ENCODE results near the gene SLC26A11. TPM values are rescaled to one million over a fixed set of nuclear protein-coding genes. Genes with fewer than 3 reads are reported as not detected.
A peak's percentile ranks its signal among the peaks of the same experiment; 100 is the strongest.

Gene SLC26A11
- total and polyA plus RNA-seq, 2 of the 13 experiments (the other 11 are each of a cell fraction or from before 2014, with no cell fraction given): 8.7 to 13.2 TPM

- TF ChIP-seq ZNF530 (CRISPR knock-in tag; IDR thresholded peaks at IDR 0.05; ENCODE audit: low read depth) (no peak), SRSF9 (IDR thresholded peaks at IDR 0.05; ENCODE audit: borderline replicate concordance, insufficient read depth, low read depth, low read length, poor library complexity, severe bottlenecking) (no peak), TERF1 (CRISPR knock-in tag; IDR thresholded peaks at IDR 0.05) (no peak), NR2F6 (IDR thresholded peaks at IDR 0.05) (no peak), NR2F6 (CRISPR knock-in tag; IDR thresholded peaks at IDR 0.05) (no peak), GATA4 (IDR thresholded peaks at IDR 0.05; ENCODE audit: borderline replicate concordance, low read depth) (no peak), HIVEP1 (CRISPR knock-in tag; IDR thresholded peaks at IDR 0.05) (no peak), HNF1B (CRISPR knock-in tag; IDR thresholded peaks at IDR 0.05) (no peak), ZNF563 (CRISPR knock-in tag; IDR thresholded peaks at IDR 0.05) (peak; percentile 71), KLF13 (CRISPR knock-in tag; IDR thresholded peaks at IDR 0.05) (no peak), TOE1 (CRISPR knock-in tag; IDR thresholded peaks at IDR 0.05) (no peak; the same call in 1 of the 2 replicates), HNRNPL (IDR thresholded peaks at IDR 0.05; ENCODE audit: low read depth, low read length) (no peak), ZFY (CRISPR knock-in tag; IDR thresholded peaks at IDR 0.05) (peak; percentile 70; the same call in 1 of the 2 replicates), ZNF33B (CRISPR knock-in tag; IDR thresholded peaks at IDR 0.05) (no peak), SKI (IDR thresholded peaks at IDR 0.05; ENCODE audit: partially characterized antibody) (peak; percentile 98), KDM4B (CRISPR knock-in tag; IDR thresholded peaks at IDR 0.05) (no peak), MED8 (CRISPR knock-in tag; IDR thresholded peaks at IDR 0.05; ENCODE audit: insufficient replicate concordance) (peak; percentile 38), PITX1 (CRISPR knock-in tag; IDR thresholded peaks at IDR 0.05) (no peak), IRF2 (CRISPR knock-in tag; IDR thresholded peaks at IDR 0.05) (no peak), NFE2 (CRISPR knock-in tag; IDR thresholded peaks at IDR 0.05) (no peak), KAT7 (CRISPR knock-in tag; IDR thresholded peaks at IDR 0.05; ENCODE audit: borderline replicate concordance) (no peak), POLR2AphosphoS2 (IDR thresholded peaks at IDR 0.05; ENCODE audit: low read depth, low read length) (no peak), SNAI1 (CRISPR knock-in tag; IDR thresholded peaks at IDR 0.05; ENCODE audit: borderline replicate concordance) (no peak)
- TF ChIP-seq, protein P1, sequence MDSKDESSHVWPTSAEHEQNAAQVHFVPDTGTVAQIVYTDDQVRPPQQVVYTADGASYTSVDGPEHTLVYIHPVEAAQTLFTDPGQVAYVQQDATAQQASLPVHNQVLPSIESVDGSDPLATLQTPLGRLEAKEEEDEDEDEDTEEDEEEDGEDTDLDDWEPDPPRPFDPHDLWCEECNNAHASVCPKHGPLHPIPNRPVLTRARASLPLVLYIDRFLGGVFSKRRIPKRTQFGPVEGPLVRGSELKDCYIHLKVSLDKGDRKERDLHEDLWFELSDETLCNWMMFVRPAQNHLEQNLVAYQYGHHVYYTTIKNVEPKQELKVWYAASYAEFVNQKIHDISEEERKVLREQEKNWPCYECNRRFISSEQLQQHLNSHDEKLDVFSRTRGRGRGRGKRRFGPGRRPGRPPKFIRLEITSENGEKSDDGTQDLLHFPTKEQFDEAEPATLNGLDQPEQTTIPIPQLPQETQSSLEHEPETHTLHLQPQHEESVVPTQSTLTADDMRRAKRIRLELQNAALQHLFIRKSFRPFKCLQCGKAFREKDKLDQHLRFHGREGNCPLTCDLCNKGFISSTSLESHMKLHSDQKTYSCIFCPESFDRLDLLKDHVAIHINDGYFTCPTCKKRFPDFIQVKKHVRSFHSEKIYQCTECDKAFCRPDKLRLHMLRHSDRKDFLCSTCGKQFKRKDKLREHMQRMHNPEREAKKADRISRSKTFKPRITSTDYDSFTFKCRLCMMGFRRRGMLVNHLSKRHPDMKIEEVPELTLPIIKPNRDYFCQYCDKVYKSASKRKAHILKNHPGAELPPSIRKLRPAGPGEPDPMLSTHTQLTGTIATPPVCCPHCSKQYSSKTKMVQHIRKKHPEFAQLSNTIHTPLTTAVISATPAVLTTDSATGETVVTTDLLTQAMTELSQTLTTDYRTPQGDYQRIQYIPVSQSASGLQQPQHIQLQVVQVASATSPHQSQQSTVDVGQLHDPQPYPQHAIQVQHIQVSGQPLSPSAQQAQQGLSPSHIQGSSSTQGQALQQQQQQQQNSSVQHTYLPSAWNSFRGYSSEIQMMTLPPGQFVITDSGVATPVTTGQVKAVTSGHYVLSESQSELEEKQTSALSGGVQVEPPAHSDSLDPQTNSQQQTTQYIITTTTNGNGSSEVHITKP (CRISPR knock-in tag; IDR thresholded peaks at IDR 0.05; ENCODE audit: low read depth): no peak
- TF ChIP-seq, protein P2, sequence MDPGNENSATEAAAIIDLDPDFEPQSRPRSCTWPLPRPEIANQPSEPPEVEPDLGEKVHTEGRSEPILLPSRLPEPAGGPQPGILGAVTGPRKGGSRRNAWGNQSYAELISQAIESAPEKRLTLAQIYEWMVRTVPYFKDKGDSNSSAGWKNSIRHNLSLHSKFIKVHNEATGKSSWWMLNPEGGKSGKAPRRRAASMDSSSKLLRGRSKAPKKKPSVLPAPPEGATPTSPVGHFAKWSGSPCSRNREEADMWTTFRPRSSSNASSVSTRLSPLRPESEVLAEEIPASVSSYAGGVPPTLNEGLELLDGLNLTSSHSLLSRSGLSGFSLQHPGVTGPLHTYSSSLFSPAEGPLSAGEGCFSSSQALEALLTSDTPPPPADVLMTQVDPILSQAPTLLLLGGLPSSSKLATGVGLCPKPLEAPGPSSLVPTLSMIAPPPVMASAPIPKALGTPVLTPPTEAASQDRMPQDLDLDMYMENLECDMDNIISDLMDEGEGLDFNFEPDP (CRISPR knock-in tag; conservative IDR thresholded peaks at IDR 0.05): 0 out of 2 replicates have a peak, but pooled peaks have one; percentile 67
Observed at GRCh38 chr17:80260069-80260535, 39.9 kb downstream of the SLC26A11 start (continued).

All from HepG2 (cell line).